ENCODE results near the gene OR13A1.
"Not testable (repeated sequence)": the region's sequence is repeated elsewhere in the genome, so short reads cannot be mapped to it uniquely, and the experiment has no call there.

OR13A1 gene

GRCh38 chr10:45261243-45261775, 54.1 kb downstream of the OR13A1 start:
- no peak overlapping the region for H3K27ac ChIP-seq (ENCODE audit: insufficient read depth, low read length, poor library complexity, severe bottlenecking)

DNA sequence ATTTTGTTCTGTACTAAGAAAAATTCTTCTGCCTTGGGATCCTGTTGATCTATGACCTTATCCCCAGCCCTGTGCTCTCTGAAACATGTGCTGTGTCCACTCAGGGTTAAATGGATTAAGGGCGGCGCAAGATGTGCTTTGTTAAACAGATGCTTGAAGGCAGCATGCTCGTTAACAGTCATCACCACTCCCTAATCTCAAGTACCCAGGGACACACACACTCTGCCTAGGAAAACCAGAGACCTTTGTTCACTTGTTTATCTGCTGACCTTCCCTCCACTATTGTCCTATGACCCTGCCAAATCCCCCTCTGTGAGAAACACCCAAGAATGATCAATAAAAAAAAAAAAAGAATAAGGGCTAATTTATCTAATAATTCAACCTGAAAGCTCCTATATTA, 54.8 kb downstream of the OR13A1 start:
- not testable (repeated sequence) for H3K4me3 ChIP-seq (ENCODE audit: insufficient read depth, low read depth, low read length, poor library complexity, severe bottlenecking); H3K27ac ChIP-seq (ENCODE audit: insufficient read depth, low read length, poor library complexity, severe bottlenecking); H3K4me1 ChIP-seq (ENCODE audit: control insufficient read depth, insufficient read depth, low read length, poor library complexity, severe bottlenecking); H3K27me3 ChIP-seq (replicated peaks; ENCODE audit: control insufficient read depth, insufficient read depth, low read length, poor library complexity, severe bottlenecking); H3K36me3 ChIP-seq (ENCODE audit: control insufficient read depth, insufficient read depth, low read length); DNase-seq; H3K9me3 ChIP-seq (ENCODE audit: control insufficient read depth, low read length)

More at GRCh38 chr10:45261243-45261775, 54.1 kb downstream of the OR13A1 start:
- Histone ChIP-seq H3K4me1 (ENCODE audit: control insufficient read depth, insufficient read depth, low read length, poor library complexity, severe bottlenecking) (no peaks in the 10 kb centered on the region), H3K9me3 (ENCODE audit: control insufficient read depth, low read length) (no peaks in the 10 kb centered on the region), H3K4me3 (ENCODE audit: insufficient read depth, low read depth, low read length, poor library complexity, severe bottlenecking) (no peak overlapping the region), H3K27me3 (replicated peaks; ENCODE audit: control insufficient read depth, insufficient read depth, low read length, poor library complexity, severe bottlenecking) (no peaks in the 10 kb centered on the region), H3K36me3 (ENCODE audit: control insufficient read depth, insufficient read depth, low read length) (no peaks in the 10 kb centered on the region)
- DNase-seq = no peak

GRCh38 chr10:45259786-45260495, 55.5 kb downstream of the OR13A1 start:
- not testable (repeated sequence) for H3K27ac ChIP-seq (ENCODE audit: insufficient read depth, low read length, poor library complexity, severe bottlenecking); H3K27me3 ChIP-seq (replicated peaks; ENCODE audit: control insufficient read depth, insufficient read depth, low read length, poor library complexity, severe bottlenecking); H3K4me1 ChIP-seq (ENCODE audit: control insufficient read depth, insufficient read depth, low read length, poor library complexity, severe bottlenecking); DNase-seq; H3K4me3 ChIP-seq (ENCODE audit: insufficient read depth, low read depth, low read length, poor library complexity, severe bottlenecking); H3K9me3 ChIP-seq (ENCODE audit: control insufficient read depth, low read length); H3K36me3 ChIP-seq (ENCODE audit: control insufficient read depth, insufficient read depth, low read length)

DNA sequence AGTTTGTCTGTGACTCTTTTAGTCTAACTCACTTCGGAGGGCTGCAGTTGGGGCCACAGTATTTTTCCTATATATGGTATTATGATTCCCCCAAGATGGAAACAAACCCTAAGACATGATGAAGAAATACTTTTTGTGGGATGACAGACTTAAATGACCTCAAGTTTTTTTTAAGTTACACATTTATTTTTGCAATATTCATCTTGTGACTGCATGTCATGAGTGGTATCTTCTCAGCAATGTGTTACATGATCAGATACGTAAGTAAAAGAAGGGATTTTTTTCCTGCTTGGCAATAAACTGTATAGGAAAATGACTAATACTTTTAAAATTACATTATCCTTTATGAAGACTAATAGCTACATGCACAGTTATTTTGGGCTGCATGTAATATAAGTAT, 57.8 kb downstream of the OR13A1 start:
- Histone ChIP-seq H3K27me3 (replicated peaks; ENCODE audit: control insufficient read depth, insufficient read depth, low read length, poor library complexity, severe bottlenecking) (no peaks in the 10 kb centered on the region), H3K9me3 (ENCODE audit: control insufficient read depth, low read length) (no peaks in the 10 kb centered on the region), H3K27ac (ENCODE audit: insufficient read depth, low read length, poor library complexity, severe bottlenecking) (no peak overlapping the region), H3K4me3 (ENCODE audit: insufficient read depth, low read depth, low read length, poor library complexity, severe bottlenecking) (no peak overlapping the region), H3K4me1 (ENCODE audit: control insufficient read depth, insufficient read depth, low read length, poor library complexity, severe bottlenecking) (no peaks in the 10 kb centered on the region), H3K36me3 (ENCODE audit: control insufficient read depth, insufficient read depth, low read length) (no peaks in the 10 kb centered on the region)
- no peak for DNase-seq

- H3K36me3 ChIP-seq (ENCODE audit: control insufficient read depth, insufficient read depth, low read length) = no peaks in the 10 kb centered on the region
These were observed 59.2 kb downstream of the OR13A1 start for GRCh38 chr10:45256246-45256645.

GRCh38 chr10:45255706-45256105, 59.7 kb downstream of the OR13A1 start:
- H3K4me3 ChIP-seq (ENCODE audit: insufficient read depth, low read depth, low read length, poor library complexity, severe bottlenecking) = no peak overlapping the region
- DNase-seq = no peak
- no peaks in the 10 kb centered on the region for H3K9me3 ChIP-seq (ENCODE audit: control insufficient read depth, low read length)
- H3K27ac ChIP-seq (ENCODE audit: insufficient read depth, low read length, poor library complexity, severe bottlenecking) = no peak overlapping the region
- no peaks in the 10 kb centered on the region for H3K4me1 ChIP-seq (ENCODE audit: control insufficient read depth, insufficient read depth, low read length, poor library complexity, severe bottlenecking)
- no peaks in the 10 kb centered on the region for H3K36me3 ChIP-seq (ENCODE audit: control insufficient read depth, insufficient read depth, low read length)
- no peaks in the 10 kb centered on the region for H3K27me3 ChIP-seq (replicated peaks; ENCODE audit: control insufficient read depth, insufficient read depth, low read length, poor library complexity, severe bottlenecking)

More at GRCh38 chr10:45256246-45256645, 59.2 kb downstream of the OR13A1 start:
- Histone ChIP-seq H3K4me3 (ENCODE audit: insufficient read depth, low read depth, low read length, poor library complexity, severe bottlenecking) (no peak overlapping the region), H3K27me3 (replicated peaks; ENCODE audit: control insufficient read depth, insufficient read depth, low read length, poor library complexity, severe bottlenecking) (no peaks in the 10 kb centered on the region), H3K27ac (ENCODE audit: insufficient read depth, low read length, poor library complexity, severe bottlenecking) (no peak overlapping the region), H3K4me1 (ENCODE audit: control insufficient read depth, insufficient read depth, low read length, poor library complexity, severe bottlenecking) (no peaks in the 10 kb centered on the region), H3K9me3 (ENCODE audit: control insufficient read depth, low read length) (no peaks in the 10 kb centered on the region)
- no peak for DNase-seq

GRCh38 chr10:45254892-45255291, 60.5 kb downstream of the OR13A1 start:
- no peaks in the 10 kb centered on the region for H3K9me3 ChIP-seq (ENCODE audit: control insufficient read depth, low read length)
- no peaks in the 10 kb centered on the region for H3K27me3 ChIP-seq (replicated peaks; ENCODE audit: control insufficient read depth, insufficient read depth, low read length, poor library complexity, severe bottlenecking)
- no peak overlapping the region for H3K4me3 ChIP-seq (ENCODE audit: insufficient read depth, low read depth, low read length, poor library complexity, severe bottlenecking)
- no peaks in the 10 kb centered on the region for H3K4me1 ChIP-seq (ENCODE audit: control insufficient read depth, insufficient read depth, low read length, poor library complexity, severe bottlenecking)
- DNase-seq = no peak
- H3K36me3 ChIP-seq (ENCODE audit: control insufficient read depth, insufficient read depth, low read length) = no peaks in the 10 kb centered on the region
- no peak overlapping the region for H3K27ac ChIP-seq (ENCODE audit: insufficient read depth, low read length, poor library complexity, severe bottlenecking)

- Histone ChIP-seq H3K36me3 (ENCODE audit: control insufficient read depth, insufficient read depth, low read length) (no peaks in the 10 kb centered on the region), H3K9me3 (ENCODE audit: control insufficient read depth, low read length) (no peaks in the 10 kb centered on the region), H3K4me3 (ENCODE audit: insufficient read depth, low read depth, low read length, poor library complexity, severe bottlenecking) (no peak overlapping the region), H3K4me1 (ENCODE audit: control insufficient read depth, insufficient read depth, low read length, poor library complexity, severe bottlenecking) (no peaks in the 10 kb centered on the region), H3K27ac (ENCODE audit: insufficient read depth, low read length, poor library complexity, severe bottlenecking) (no peak overlapping the region), H3K27me3 (replicated peaks; ENCODE audit: control insufficient read depth, insufficient read depth, low read length, poor library complexity, severe bottlenecking) (no peaks in the 10 kb centered on the region)
- DNase-seq = no peak
These were observed 62.1 kb downstream of the OR13A1 start for GRCh38 chr10:45253183-45253914.
